ENCODE data around the gene TXNRD2. TPM values are rescaled to one million over a fixed set of nuclear protein-coding genes. Genes with fewer than 3 reads are reported as not detected.

TXNRD2 gene
- total RNA-seq, 2 donors from 2014 or later, result 22.3 to 29.5 TPM

DNA sequence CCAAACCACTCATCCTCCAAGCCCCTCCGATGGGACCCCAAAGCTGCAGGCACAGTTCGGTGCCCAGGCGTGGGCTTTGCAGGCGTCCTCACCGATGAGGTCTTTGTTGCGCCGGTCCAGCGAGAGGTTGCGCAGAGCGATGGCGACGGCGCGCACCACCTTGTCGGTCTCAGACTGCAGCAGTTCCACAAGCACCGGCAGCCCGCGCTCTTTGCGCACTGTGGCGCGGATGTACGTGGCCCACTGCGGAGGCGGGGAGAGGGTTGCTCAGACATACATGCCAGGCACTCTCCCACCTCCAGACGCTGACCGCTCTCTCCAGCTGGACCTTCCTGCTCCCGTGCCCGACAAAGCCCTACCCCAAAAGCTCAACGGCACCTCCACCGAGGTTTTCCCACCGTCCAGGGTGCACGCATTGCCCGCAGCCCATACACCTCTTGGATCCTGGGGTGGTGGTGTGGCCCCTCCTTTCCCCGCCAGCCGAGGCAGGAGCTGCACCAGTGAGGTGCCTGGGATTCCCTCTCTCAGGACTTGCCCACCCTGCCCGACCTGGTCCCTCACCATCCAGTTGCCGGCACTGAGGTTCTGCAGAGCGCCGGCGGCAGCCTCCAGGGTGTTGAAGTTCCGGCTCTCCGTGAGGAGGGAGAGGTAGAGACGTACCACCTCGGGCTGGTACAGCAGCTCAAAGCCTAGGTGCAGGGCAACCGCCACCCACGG lies 32.1 kb upstream of the TXNRD2 start:
- DNase-seq, result no peak

GRCh38 chr22:19972652-19973550 lies 31.3 kb upstream of the TXNRD2 start:
- H3K27ac ChIP-seq, result no peak overlapping the region
- TF ChIP-seq CTCF (IDR thresholded peaks at IDR 0.05), result no peak
- H3K9me3 ChIP-seq, result no peaks in the 10 kb centered on the region
- no peaks in the 10 kb centered on the region for H3K4me1 ChIP-seq
- no peaks in the 10 kb centered on the region for H3K36me3 ChIP-seq
- DNase-seq, result no peak
- no peak overlapping the region for H3K9ac ChIP-seq (ENCODE audit: low read depth in 2 of 2, low read length in 2 of 2)
- intact Hi-C loops (cut with DNase I), result loop anchor here (10.0 kb wide), 1 partner anchor 292 kb away; the partner anchor contains the start of gene RTN4R
- H3K4me3 ChIP-seq, result no peak overlapping the region
- H3K27me3 ChIP-seq, result no peaks in the 10 kb centered on the region

More for the DNA sequence above, 32.1 kb upstream of the TXNRD2 start:
- Histone ChIP-seq H3K27ac (no peak overlapping the region), H3K4me3 (no peak overlapping the region), H3K9ac (ENCODE audit: low read depth in 2 of 2, low read length in 2 of 2) (no peak overlapping the region), H3K9me3 (no peaks in the 10 kb centered on the region), H3K27me3 (no peaks in the 10 kb centered on the region), H3K4me1 (no peaks in the 10 kb centered on the region), H3K36me3 (no peaks in the 10 kb centered on the region)
- intact Hi-C loops (cut with DNase I), result loop anchor here (10.0 kb wide), 1 partner anchor 291 kb away; the partner anchor contains the start of gene RTN4R
- no peak for TF ChIP-seq CTCF (IDR thresholded peaks at IDR 0.05)

- TF ChIP-seq CTCF (IDR thresholded peaks at IDR 0.05), result no peak
- no peaks in the 10 kb centered on the region for H3K36me3 ChIP-seq
Observed at GRCh38 chr22:19972251-19972650, 30.6 kb upstream of the TXNRD2 start.

DNA sequence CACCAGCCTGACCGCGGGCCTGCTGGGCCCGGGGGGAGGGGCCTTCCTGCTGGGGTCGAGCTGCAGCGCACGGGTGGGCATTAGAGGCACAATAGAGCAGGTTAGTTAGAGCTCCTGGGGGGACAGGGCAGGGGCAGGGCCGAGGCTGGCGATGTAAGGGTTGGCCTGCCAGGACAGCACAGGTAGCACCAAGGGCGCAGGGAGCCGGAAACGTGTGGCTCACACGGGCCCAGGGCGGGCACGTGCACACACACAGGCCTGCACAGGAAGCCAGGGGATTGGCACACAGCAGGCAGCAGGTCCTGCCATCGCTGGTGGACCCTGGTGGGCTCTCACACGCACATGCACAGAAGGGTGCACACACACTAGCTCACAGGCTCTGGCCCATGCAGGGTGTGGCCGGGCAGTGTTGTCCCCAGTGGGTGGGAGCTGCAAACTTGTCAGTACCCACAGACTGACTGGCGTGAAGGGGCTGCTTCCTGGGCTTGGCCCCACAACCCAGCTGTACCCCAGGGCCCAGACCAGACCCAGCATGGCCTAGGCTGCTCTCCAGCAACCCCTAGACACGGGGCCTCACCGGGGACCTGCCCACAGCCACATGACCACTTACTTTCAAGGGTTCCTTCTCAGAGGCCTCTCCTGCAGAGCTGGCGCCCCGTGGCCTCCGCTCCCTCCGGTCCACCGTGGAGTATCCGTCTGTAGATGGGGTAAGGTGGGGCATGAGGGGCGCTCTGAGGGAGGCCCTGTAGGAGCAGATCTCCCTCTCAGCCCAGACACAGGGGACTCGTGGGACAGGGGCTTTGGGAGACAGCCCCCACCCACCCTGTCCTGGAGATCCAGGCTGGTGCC lies 29.9 kb upstream of the TXNRD2 start:
- DNase-seq, result no peak
- H3K9me3 ChIP-seq, result no peaks in the 10 kb centered on the region
- no peak overlapping the region for H3K27ac ChIP-seq
- no peak overlapping the region for H3K9ac ChIP-seq (ENCODE audit: low read depth in 2 of 2, low read length in 2 of 2)
- no peaks in the 10 kb centered on the region for H3K4me1 ChIP-seq
- no peak overlapping the region for H3K4me3 ChIP-seq
- no peak for TF ChIP-seq CTCF (IDR thresholded peaks at IDR 0.05)
- no peaks in the 10 kb centered on the region for H3K36me3 ChIP-seq
- no peaks in the 10 kb centered on the region for H3K27me3 ChIP-seq
- intact Hi-C loops (cut with DNase I), result loop anchor here (2.0 to 10.0 kb wide), 2 partner anchors 41 to 293 kb away; partner anchors contain the start of gene RTN4R

More at GRCh38 chr22:19972251-19972650, 30.6 kb upstream of the TXNRD2 start:
- intact Hi-C loops (cut with DNase I), result loop anchor here (10.0 kb wide), 1 partner anchor 293 kb away; the partner anchor contains the start of gene RTN4R
- Histone ChIP-seq H3K4me1 (no peaks in the 10 kb centered on the region), H3K9me3 (no peaks in the 10 kb centered on the region), H3K27me3 (no peaks in the 10 kb centered on the region), H3K27ac (no peak overlapping the region), H3K9ac (ENCODE audit: low read depth in 2 of 2, low read length in 2 of 2) (no peak overlapping the region), H3K4me3 (no peak overlapping the region)
- no peak for DNase-seq
